ENCODE measurements around the gene PRR14.

GRCh38 chr16:30654856-30655255 lies 4.1 kb downstream of the PRR14 start:
- TF ChIP-seq CTCF (IDR thresholded peaks at IDR 0.05) (no peak), POLR2A (IDR thresholded peaks at IDR 0.05) (no peak), POLR2AphosphoS5 (IDR thresholded peaks at IDR 0.05) (no peak)

Measured in prostate gland (tissue), 2 donors.